ENCODE results near the gene BPIFB6. TPM values are rescaled to one million over a fixed set of nuclear protein-coding genes. Genes with fewer than 3 reads are reported as not detected.

Gene BPIFB6
- total and polyA plus RNA-seq, 2 donors (not counting 3 experiments of a cell fraction or from before 2014, with no cell fraction given), result not detected

DNA sequence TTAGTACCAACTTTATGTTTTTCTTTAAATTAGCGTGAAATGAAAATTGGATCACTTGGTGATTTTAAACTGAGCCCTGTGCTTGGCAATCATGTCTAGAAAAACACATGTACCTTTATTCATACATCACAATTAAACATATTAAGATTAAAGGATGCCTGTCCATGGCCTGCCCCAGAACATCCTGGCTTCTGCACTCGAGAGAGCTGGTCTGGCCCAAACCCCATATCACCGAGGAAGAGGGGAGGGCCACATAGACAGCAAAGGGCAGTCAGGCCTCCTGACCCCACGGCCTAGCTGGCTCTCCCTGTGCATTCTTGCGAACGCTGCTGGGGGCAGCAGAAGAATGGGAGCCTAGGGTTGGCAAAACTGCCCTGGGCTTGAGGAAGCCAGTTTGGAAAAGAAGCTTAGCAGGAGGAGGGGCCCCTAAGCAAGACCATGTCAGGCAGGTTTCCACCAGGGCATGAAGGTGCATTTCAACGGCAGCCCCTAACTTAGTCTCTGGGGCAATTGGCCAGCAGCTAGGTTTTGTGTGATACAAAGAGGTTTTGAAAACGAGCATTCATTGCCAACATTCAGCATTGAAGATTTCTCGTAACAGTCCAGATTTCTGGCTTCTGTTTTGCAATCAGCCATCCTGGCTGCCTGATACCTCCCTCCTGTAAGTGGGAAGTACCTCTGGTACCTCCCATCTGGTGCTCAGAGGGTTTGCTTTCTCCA lies 30.8 kb downstream of the BPIFB6 start:
- Histone ChIP-seq H3K4me1 (ENCODE audit: control insufficient read depth, extremely low read depth, insufficient read depth, low read length) (no peaks in the 10 kb centered on the region), H3K4me2 (ENCODE audit: insufficient read depth, low read length) (no peak overlapping the region), H2AFZ (ENCODE audit: low read depth, low read length) (no peak overlapping the region), H3K27ac (ENCODE audit: insufficient read depth, low read depth, low read length) (no peak overlapping the region), H3K27me3 (ENCODE audit: control insufficient read depth in 2 of 2, insufficient read depth in 2 of 2, low read length in 2 of 2) (no peaks in the 10 kb centered on the region), H3K4me3 (replicated peaks in 1 of 3; ENCODE audit: insufficient read depth in 1 of 3, low read depth in 1 of 3, low read length in 3 of 3) (no peak overlapping the region), H3K9me1 (replicated peaks; ENCODE audit: control insufficient read depth, extremely low read depth, insufficient read depth, low read length) (no peaks in the 10 kb centered on the region), H3K36me3 (ENCODE audit: control insufficient read depth in 2 of 2, extremely low read depth in 1 of 2, insufficient read depth in 2 of 2, low read length in 2 of 2) (no peaks in the 10 kb centered on the region), H3K9me3 (replicated peaks; ENCODE audit: control insufficient read depth, insufficient read depth, low read length) (no peaks in the 10 kb centered on the region), H3K9ac (replicated peaks; ENCODE audit: extremely low read depth, insufficient read depth, low read length) (no peak overlapping the region), H3K79me2 (ENCODE audit: control insufficient read depth, insufficient read depth, low read length) (no peaks in the 10 kb centered on the region), H4K20me1 (replicated peaks; ENCODE audit: control insufficient read depth, extremely low read depth, insufficient read depth, low read length) (no peaks in the 10 kb centered on the region)
- ChIA-PET CTCF (no interaction called here), POLR2A (no interaction called here)
- dilution Hi-C loops (cut with MboI; ENCODE audit: extremely low pct_ligation_motif_present, low sequenced_read_pairs) (no loop called here), intact Hi-C loops (cut with micrococcal nuclease) (no loop called here)
- FAIRE-seq, result no peak
- TF ChIP-seq POLR2A (IDR thresholded peaks at IDR 0.05; ENCODE audit: low read depth, low read length) (no peak), JUN (IDR thresholded peaks at IDR 0.05; ENCODE audit: borderline replicate concordance, insufficient read depth, insufficient read length, low read depth) (no peak), MYC (IDR thresholded peaks at IDR 0.05; ENCODE audit: low read depth, low read length) (no peak), EZH2 (IDR thresholded peaks at IDR 0.05; ENCODE audit: borderline replicate concordance, low read depth, low read length, severe bottlenecking) (no peak), GATA2 (IDR thresholded peaks at IDR 0.05; ENCODE audit: insufficient read depth, insufficient read length, low read depth, low read length) (no peak), POLR2AphosphoS5 (IDR thresholded peaks at IDR 0.05; ENCODE audit: insufficient read depth, low read depth, low read length) (no peak), FOS (IDR thresholded peaks at IDR 0.05; ENCODE audit: borderline replicate concordance, insufficient read depth, low read length) (no peak)
- TF ChIP-seq, protein P1, sequence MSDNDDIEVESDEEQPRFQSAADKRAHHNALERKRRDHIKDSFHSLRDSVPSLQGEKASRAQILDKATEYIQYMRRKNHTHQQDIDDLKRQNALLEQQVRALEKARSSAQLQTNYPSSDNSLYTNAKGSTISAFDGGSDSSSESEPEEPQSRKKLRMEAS (IDR thresholded peaks at IDR 0.05; ENCODE audit: insufficient read depth, insufficient read length), result no peak
- TF ChIP-seq, protein P2, sequence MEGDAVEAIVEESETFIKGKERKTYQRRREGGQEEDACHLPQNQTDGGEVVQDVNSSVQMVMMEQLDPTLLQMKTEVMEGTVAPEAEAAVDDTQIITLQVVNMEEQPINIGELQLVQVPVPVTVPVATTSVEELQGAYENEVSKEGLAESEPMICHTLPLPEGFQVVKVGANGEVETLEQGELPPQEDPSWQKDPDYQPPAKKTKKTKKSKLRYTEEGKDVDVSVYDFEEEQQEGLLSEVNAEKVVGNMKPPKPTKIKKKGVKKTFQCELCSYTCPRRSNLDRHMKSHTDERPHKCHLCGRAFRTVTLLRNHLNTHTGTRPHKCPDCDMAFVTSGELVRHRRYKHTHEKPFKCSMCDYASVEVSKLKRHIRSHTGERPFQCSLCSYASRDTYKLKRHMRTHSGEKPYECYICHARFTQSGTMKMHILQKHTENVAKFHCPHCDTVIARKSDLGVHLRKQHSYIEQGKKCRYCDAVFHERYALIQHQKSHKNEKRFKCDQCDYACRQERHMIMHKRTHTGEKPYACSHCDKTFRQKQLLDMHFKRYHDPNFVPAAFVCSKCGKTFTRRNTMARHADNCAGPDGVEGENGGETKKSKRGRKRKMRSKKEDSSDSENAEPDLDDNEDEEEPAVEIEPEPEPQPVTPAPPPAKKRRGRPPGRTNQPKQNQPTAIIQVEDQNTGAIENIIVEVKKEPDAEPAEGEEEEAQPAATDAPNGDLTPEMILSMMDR (IDR thresholded peaks at IDR 0.05; ENCODE audit: extremely low read depth in 1 of 2, insufficient read depth in 1 of 2, low read depth in 1 of 2, low read length in 2 of 2), result no peak
- DNase-seq (ENCODE audit: low read depth, low spot score), result no peak
- BruUV-seq (replicated peaks), result no TSS peak

Measured in endothelial cell of umbilical vein (primary cell).